ENCODE results near the gene TMPRSS3.

TMPRSS3 gene

DNA sequence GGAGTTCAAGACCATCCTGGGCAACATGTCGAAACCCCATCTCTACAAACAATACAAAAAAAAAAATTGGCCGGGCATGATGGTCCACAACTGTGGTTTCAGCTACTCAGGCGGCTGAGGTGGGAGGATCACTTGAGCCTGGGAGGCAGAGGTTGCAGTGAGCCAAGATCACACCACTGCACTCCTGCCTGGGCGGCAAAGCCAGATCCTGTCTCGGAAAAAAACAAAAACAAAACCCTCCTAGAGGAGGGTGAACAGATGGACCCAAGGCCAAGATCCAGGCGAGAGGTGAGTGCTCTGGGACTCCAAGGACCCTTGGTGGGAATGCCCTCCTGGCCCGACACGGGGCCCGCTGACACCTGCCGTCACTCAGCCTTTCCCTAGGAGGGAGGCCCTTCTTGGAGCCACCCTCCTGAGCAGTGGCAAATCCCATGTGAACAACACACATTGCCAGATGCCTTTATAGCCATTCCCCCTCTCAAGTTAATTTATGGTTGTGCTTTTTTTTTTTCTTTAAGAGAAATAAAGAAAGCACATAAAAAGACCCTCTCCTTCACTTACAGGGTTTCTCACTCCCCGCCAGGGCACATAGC, 45.4 kb downstream of the TMPRSS3 start:
- no peak for DNase-seq (ENCODE audit: low read depth)

- DNase-seq (ENCODE audit: low read depth) = no peak
Measured at GRCh38 chr21:42349420-42350317, 46.2 kb downstream of the TMPRSS3 start.

DNA sequence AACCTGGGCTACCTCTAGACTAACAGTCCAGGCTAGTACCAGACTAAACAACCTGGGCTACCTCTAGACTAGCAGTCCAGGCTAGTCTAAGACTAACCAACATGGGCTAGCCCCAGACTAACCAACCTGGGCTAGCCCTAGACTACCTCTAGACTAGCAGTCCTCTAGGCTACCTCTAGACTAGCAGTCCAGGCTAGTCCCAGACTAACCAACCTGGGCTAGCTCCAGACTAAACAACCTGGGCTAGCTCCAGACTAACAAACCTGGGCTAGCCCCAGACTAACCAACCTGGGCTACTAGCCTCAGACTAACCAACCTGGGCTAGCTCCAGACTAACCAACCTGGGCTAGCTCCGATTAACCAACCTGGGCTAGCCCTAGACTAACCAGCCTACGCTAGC, 47.1 kb downstream of the TMPRSS3 start:
- DNase-seq (ENCODE audit: low read depth) = no peak

DNA sequence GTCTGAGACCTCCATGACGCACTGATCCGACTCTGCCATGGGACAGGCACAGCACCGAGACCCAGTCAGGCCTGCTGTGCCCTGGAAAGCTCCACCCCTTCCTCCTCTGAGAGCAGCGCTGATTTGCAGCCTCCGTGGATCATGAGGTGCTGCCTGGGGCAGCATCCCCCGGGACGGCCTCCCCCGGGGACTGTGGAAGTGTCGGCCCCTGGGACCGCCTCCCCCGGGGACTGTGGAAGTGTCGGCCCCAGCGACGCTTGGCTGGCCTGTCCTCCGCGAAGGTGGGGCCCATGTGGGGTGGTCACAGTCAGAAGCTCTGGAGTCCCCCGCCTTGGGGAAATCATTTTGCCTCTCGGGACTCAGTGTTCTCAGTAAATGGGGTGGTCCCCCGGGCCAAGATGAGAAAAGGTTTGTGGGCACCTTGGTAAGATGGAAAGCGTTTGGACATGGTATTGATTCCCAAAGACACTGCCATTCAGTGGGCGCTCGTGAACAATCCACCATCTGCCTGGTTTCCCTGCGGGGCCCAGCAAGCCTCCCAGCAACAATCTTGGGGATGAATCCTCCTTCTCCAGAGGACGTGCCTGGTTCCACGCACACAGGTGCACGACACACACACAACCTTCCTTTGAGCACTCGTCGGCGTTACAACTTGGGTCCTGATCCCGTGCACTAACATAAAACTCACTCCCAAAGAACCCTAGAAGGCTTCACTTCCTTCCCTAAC, 48.1 kb downstream of the TMPRSS3 start:
- no peak for DNase-seq (ENCODE audit: low read depth)

DNA sequence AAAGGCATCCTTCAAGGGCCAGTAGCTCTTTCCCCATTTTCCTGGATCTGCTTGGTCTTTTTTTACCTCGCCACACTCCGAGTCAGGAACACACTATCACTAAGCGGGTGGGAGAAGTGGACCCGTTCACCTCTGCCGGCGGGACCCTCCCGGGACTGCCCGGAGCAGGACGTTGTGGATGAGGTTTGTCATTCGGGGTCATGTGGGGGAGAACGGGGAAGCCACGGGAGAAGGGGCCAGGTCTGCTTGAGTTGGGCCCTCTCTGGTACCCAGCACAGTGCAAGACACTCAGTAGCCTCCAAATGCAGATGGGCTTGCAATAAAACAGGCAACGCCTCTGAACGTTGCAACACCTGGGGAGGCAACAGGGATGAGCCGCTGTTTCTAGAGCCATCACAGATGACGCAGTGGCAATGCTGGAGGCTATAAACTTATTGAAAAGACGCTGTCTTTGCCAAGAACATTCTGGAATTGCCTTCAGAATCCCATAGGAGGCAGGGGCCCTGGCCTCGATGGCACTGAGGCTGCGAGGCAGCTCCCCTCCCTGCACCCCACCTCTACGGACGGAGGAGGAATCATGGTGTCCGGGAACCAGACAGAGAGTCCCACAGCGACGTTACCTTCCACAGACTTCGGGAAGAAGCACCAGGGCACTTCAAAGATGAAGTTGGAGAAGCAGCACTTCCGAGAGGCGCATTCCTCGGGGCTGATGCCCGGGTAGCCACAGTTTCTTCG, 48.8 kb downstream of the TMPRSS3 start:
- no peak for DNase-seq (ENCODE audit: low read depth)

GRCh38 chr21:42346441-42346840, 49.4 kb downstream of the TMPRSS3 start:
- DNase-seq (ENCODE audit: low read depth) = no peak

- no peak for DNase-seq (ENCODE audit: low read depth)
Measured at GRCh38 chr21:42344631-42345030, 51.2 kb downstream of the TMPRSS3 start.

- no peak for DNase-seq (ENCODE audit: low read depth)
Measured at GRCh38 chr21:42343963-42344510, 51.8 kb downstream of the TMPRSS3 start.

DNA sequence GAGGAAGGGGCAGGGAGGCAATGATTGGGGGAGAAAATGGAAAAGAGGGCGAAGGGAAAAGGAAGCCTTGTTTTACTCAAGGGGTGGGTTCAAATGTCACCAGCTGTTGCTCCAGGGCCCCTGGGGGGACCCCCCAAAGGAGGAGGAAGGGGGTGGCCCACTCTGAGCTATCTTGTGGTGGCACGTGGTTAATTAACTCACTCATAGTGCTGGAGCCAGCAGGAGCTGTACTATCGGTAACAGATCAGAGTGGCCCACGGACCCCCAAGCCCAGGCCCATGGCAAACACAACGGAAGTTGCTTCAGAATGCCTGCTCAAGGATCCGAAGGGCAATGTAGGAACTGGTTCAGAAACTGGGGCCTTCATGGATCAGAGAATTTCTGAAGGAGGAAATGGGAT, 52.3 kb downstream of the TMPRSS3 start:
- DNase-seq (ENCODE audit: low read depth) = no peak

DNA sequence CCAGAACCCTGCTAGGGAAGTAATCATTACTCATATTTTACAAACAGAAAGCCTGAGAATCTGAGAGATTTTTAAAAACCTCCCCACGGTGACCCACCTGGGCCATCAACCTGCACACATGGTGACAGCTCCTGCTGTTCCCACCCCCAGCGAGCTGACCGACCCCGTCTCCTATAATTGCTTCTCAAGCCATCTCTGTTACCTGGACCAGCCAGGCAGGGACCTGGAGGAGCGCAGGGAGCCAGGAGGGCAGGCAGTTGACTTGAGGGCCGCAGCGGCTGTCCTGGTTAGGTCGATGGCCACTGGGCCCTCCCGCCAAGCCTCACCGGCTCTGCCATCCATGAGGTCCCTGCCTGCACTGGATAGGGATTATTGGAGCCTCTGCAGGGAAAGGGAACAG, 52.8 kb downstream of the TMPRSS3 start:
- DNase-seq (ENCODE audit: low read depth) = no peak

GRCh38 chr21:42341776-42342542, 53.9 kb downstream of the TMPRSS3 start:
- DNase-seq (ENCODE audit: low read depth) = no peak

GRCh38 chr21:42340187-42341050, 55.4 kb downstream of the TMPRSS3 start:
- no peak for DNase-seq (ENCODE audit: low read depth)

DNA sequence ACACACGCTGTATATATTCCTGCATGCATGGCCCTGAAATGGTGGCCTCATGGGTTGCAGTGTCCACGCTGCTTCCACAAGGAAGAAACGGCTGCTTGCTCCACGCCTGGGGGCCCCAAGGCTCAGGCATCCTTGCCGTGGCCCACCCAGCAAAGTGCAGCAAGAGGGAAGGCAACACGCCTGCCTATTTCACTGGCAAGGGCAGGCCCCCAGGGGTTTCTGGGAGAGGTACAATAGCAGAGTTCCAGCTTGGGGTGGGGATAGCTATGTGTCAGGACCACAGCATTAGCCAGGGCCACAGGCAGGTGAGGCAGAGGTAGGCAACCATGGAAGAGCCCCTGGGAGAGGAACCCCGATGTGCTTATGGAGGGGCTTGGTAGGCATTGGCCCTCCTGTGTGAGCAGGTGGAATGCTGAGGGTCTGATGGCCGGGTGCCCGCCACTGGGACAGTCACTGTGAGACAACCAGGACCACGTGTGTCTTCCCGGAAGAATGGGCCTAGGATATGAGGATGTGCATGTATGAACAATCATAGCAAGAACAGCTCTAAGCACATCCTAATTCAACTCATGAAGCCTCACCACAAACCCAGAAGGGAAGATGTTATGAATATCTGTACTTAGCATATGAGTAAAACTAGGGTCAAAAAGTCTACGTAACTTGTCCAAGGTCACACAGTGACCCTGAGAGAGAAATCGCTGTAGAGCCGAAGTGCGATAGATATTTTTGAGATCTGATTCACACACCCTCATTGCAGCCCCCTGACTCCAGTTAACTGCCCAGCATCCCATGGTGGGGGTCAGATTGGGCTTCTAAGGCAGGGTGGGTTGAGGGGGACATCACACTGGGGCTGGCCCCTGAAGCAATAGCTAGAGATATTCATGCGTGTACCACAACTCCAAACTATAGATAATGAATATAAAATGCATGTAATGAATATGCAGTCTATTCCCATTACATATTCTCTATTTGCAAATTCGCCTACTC, 56.8 kb downstream of the TMPRSS3 start:
- DNase-seq (ENCODE audit: low read depth) = no peak

GRCh38 chr21:42337830-42338728, 57.8 kb downstream of the TMPRSS3 start:
- DNase-seq (ENCODE audit: low read depth) = peak; percentile 63

GRCh38 chr21:42337276-42337675, 58.6 kb downstream of the TMPRSS3 start:
- no peak for DNase-seq (ENCODE audit: low read depth)

- DNase-seq (ENCODE audit: low read depth) = no peak
Measured at GRCh38 chr21:42336054-42336453, 59.8 kb downstream of the TMPRSS3 start.

GRCh38 chr21:42332557-42333317, 63.1 kb downstream of the TMPRSS3 start:
- DNase-seq (ENCODE audit: low read depth) = no peak
